GM18505 (cell line): ENCODE results near the gene ERBB2.
"Not testable (repeated sequence)": the region's sequence is repeated elsewhere in the genome, so short reads cannot be mapped to it uniquely, and the experiment has no call there.

ENCODE experiments used
- ATAC-seq: cut with Tn5 transposase; IDR thresholded peaks from one replicate; pipeline ENCODE4 v1.9.1; 2021; ENCODE audit not compliant: unreplicated experiment
- POLR2A ChIP-seq: IDR thresholded peaks from 4 replicates; pipeline ENCODE4 v1.6.1; 2011; ENCODE audit warnings: borderline replicate concordance; ENCODE audit not compliant: insufficient read depth, insufficient read length; ENCODE audit errors: extremely low read depth

Gene ERBB2

DNA sequence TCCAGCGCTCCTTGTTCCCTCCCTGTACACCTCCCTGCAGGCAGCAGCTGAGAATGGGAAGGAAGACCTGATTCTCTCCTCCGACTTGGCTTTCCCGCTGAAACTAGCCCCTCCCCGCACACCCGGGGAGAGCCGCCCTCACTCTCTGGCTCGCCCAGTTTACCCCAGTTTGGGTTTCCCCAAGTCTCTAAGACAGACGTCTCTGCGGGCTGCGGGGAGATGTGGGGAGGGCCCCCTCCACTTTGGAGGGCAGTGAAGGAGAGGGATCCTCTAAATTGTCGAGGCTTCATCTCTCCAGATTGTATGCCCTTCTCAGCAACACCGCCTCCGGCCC lies 38.7 kb downstream of the ERBB2 start:
- ATAC-seq, result no peak

DNA sequence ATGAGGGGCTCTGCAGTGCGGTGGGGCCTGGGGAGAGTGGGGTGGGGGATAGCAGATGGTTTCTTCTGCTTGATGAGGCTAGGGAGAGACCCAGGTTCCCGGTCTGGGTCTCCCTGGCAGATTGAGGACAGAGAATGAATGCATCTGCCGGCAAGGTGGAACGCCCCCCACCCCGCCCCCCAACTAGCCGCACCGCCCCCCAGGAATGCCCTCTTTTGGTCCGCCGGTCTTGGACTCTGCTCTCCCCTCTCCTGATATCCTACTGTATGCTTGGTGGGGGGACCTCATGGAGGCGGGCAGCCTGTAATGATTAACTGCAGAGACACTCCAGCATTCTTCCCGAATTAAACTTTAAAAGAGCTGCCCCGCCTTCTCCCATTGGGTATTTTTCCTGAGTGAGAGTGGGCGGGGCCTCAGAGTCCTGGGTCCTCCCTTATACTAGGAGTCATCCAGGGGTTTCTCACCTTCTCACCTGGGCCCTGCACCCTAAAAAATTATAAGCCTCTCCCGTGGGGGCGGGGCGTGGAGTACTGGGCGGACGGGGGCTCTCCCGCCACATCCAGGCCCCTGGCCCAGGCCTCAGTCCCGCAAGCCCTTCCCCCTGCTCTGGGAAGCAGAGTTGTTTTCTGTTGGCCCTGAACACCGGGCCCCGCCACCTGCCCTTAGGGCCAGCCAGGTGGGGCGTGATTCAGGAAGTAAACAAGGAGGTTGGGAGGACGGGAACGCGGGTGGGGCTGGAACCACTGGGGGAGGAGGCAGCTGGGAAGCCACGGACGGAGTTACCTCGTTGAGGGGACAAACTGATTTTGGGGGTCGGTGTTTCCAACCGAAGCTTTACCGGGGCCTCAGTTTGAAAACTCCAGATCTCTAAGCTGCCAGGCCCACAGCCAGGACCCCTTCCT lies 39.4 kb downstream of the ERBB2 start:
- no peak for ATAC-seq
- no peak for TF ChIP-seq POLR2A

More for the DNA sequence above, 38.7 kb downstream of the ERBB2 start:
- no peak for TF ChIP-seq POLR2A

DNA sequence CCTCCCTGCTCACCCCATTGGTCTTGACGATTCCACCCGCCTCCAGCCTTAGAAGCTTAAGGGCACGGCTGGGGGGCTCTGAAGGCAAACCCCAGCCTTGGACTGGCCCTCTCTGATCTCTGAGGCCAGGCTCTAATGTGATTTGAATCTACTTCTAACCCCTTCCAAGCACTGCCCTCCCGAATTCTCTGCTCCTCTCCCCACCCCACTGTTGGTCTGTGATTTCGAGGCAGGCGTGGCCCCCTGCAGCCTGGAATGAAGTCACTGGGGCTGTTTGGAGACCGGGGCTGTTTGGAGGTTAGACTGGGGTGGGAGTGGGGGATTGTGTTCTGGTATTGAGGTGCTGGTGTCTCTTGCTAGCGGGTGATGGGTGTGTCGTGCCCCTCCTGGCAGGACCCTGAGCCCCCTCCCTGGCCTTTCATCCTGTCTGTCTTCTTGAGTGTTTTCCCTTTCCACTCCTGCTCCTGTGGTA lies 40.1 kb downstream of the ERBB2 start:
- no peak for ATAC-seq
- TF ChIP-seq POLR2A, result no peak

DNA sequence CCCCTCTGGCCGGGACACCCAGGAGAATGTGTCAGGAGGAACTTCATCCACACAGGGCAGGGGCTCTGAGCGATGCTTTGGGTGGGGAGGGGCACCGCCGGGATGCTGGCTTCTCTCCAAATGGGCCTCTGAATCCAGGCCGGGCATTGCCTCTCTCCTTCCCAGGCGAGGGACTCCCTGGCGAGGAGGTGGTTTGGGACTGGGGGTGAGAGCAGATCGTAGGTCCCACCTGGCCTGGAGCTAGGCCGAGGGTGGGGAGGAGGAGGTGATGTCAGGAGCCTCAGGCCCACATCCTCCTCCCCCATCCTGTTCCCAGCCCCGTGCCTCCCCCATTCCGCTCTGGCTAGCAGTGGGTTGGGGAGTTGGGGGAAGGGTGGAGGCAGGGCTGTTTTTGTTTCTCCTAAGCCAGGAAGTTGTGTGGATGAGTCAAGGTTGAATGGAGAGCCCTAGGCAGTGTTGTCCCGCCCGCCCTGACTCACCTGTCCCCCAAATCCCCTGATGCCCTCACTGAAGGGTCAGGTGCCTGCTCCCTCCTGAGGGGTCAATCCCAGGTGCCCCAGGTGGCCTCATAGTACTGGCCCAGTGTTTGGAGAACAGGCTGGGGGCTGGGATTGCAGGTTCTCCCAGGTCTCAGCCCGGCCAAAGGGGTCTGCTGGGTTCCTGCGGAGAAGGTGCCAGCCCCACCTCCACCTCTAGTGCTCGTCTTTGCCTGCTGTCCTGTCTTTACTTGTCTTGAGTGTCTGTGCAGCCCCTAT lies 40.7 kb downstream of the ERBB2 start:
- no peak for ATAC-seq
- TF ChIP-seq POLR2A, result no peak

DNA sequence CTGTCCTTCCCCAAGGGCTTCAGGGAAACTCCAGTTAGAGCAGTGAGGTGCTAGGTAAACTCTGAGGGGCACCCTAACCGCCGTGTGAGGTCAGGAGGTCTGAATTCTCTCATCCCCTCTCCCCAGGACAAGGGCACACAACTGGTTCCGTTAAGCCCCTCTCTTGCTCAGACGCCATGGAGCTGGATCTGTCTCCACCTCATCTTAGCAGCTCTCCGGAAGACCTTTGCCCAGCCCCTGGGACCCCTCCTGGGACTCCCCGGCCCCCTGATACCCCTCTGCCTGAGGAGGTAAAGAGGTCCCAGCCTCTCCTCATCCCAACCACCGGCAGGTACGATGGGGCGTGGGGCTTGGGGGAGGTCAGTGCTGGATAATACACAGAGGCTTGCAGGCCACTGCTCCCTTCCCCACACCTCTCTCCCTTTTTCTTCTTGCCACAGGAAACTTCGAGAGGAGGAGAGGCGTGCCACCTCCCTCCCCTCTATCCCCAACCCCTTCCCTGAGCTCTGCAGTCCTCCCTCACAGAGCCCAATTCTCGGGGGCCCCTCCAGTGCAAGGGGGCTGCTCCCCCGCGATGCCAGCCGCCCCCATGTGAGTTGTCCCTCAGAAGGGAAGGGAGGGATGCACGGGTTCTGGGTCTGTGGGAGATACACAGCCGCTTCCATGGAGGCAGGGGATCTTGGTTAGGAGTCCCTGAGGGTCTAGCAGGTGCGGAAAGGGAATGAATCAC lies 42.4 kb downstream of the ERBB2 start:
- no peak for TF ChIP-seq POLR2A
- ATAC-seq, result no peak

DNA sequence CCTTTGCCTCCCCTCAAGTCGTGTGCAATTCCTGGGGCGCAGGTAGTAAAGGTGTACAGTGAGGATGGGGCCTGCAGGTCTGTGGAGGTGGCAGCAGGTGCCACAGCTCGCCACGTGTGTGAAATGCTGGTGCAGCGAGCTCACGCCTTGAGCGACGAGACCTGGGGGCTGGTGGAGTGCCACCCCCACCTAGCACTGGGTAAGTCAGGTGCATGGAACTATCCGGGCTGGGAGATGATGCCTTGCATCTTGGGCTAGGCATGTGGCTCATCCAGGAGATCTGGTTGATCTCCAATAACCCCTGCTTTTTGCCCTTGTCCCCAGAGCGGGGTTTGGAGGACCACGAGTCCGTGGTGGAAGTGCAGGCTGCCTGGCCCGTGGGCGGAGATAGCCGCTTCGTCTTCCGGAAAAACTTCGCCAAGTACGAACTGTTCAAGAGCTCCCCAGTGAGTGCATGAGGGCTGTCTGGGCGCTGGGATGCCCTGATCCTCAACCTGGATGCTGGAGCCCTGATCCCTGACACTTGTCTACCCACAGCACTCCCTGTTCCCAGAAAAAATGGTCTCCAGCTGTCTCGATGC lies 43.1 kb downstream of the ERBB2 start:
- ATAC-seq, result no peak
- TF ChIP-seq POLR2A, result no peak

DNA sequence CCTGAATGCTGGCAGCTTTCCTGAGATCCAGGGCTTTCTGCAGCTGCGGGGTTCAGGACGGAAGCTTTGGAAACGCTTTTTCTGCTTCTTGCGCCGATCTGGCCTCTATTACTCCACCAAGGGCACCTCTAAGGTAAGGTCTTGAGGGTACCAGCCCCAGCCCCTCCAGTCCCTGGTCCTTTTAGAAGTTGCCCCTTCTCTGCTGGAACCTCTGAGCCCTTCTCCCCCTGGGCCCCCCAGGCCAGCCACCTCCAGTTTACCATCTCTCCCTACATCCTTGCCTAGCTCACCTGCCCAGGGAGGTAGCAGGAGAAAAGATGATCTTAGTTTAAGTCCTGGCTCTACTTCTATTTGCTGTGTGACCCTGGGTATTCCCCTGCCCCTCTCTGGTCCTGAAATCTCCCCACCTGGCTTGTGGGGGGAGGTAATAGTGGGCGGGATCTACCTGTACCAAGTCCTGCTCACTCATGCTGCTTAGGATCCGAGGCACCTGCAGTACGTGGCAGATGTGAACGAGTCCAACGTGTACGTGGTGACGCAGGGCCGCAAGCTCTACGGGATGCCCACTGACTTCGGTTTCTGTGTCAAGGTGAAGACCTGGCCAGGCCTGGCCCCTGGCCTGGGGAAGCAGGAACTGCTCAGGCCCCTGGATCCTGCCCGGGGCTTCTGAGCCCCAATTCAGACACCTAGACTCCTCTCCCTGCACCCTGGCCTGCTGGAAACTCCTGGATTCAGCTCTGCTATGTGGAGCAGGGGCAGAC lies 44.4 kb downstream of the ERBB2 start:
- no peak for TF ChIP-seq POLR2A
- ATAC-seq, result no peak

DNA sequence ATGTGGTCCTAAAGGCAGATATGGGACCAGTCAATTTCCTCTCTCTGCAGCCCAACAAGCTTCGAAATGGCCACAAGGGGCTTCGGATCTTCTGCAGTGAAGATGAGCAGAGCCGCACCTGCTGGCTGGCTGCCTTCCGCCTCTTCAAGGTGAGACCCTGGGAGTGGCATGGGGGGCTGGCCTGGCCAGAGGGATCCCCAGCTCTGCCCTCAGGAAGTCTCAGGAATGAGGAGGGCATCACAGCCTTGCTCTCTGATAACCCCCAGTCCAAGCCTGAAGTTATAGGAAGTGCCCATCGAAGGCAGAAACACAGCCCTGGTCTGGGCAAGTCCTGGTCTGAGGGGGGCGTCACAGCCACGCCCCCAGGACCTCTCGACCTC lies 45.0 kb downstream of the ERBB2 start:
- no peak for TF ChIP-seq POLR2A
- no peak for ATAC-seq

DNA sequence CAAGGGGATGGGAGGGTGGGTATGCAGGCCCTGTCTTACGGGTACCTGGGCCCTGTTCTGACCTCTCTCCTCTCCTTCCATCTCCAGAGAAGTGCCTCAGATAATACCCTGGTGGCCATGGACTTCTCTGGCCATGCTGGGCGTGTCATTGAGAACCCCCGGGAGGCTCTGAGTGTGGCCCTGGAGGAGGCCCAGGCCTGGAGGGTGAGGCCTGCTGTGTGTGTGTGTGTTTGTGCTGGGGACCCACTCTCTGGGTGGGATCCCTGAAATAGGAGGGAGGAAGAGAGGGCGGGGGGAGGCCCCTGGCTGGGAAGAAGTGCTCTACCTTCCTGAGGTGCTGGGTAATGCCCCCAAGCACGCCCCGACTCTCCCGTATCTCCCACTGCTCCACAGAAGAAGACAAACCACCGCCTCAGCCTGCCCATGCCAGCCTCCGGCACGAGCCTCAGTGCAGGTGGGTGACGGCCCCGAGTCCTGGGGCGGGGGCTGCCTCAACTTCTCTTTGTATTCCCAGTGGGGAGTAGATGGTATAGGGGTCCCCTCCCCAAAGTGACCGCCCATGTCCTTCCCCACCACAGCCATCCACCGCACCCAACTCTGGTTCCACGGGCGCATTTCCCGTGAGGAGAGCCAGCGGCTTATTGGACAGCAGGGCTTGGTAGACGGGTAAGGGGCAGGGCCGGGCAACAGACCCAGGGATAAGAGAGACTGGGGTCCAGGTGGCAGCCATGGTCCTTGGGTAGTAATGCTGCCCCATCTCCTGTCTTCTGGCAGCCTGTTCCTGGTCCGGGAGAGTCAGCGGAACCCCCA lies 45.7 kb downstream of the ERBB2 start:
- no peak for ATAC-seq
- TF ChIP-seq POLR2A, result no peak

DNA sequence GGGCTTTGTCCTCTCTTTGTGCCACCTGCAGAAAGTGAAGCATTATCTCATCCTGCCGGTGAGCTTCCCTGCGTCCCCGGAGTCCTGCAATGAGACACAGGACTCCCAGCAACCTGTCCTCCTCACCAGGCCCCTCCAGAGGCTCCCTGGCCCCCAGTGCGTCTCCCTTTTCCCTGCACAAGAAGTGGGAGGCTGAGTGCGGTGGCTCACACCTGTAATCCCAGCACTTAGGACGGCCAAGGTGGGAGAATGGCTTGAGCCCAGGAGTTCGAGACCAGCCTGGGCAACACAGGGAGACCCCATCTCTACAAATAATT lies 46.2 kb downstream of the ERBB2 start:
- ATAC-seq, result no peak
- TF ChIP-seq POLR2A, result no peak

DNA sequence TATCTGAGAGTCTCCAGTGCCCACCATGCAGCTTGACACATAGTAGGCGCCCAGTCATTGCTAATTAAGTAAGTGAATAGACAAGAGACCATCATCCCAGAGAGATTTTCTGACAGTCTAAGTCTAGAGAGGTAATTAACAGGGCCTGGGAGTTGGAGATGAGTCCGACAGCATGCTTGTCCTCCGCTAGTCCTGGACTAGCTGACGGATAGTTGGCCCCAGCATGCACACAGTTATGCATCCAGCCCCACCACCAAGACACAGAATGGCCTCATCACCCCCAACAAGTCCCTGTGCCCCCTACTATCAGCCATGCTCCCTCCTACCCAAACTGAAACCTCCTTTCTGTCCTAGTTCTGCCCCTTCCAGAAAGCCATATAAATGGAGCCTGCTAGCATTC lies 47.9 kb downstream of the ERBB2 start:
- ATAC-seq, result no peak

DNA sequence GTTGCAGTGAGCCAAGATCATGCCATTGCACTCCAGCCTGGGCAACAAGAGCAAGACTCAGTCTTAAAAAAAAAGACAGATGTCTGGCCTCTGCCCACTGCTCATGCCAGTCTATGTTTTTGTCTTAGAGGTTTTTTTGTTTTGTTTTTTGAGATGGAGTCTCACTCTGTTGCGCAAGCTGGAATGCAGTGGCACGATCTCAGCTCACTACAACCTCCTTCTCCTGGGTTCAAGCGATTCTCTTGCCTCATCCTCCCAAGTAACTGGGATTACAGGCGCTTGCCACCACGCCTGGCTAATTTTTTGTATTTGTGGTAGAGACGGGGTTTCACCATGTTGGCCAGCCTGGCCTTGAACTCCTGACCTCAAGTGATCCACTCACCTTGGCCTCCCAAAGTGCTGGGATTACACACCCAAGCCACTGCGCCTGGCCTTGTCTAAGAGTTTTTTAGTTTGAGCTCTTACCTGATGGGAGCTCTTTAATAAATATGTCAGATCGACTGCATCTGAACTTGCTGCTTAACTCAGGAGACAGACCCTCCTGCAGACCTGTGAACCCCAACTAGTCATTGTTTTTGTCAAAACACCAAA lies 48.7 kb downstream of the ERBB2 start:
- ATAC-seq, result not testable (repeated sequence)

More for the DNA sequence above, 47.9 kb downstream of the ERBB2 start:
- no peak for TF ChIP-seq POLR2A
